Measurements from ENCODE around the gene HSH2D. TPM values are rescaled to one million over a fixed set of nuclear protein-coding genes. Genes with fewer than 3 reads are reported as not detected.
A peak's percentile ranks its signal among the peaks of the same experiment; 100 is the strongest.

HSH2D gene
- total RNA-seq, 1 experiment from 2014 or later: 0.49 TPM

DNA sequence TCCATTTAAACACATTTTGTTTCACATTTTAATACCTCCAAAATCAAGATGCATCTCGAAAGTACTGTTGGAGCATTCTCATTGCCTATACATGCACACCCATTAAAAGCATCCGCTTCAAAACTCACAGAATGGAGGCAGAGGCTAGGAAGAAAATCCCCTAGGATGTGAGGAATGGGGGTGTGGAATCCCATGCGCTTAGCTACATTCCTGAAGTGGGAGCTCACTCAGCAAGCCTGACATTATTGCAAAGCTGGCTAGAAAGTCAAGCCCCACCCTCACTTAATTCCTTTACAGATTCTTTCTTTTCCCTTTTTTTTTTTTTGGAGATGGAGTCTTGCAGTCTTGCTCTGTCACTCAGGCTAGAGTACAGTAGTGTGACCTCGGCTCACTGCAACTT, 37.1 kb downstream of the HSH2D start:
- Mint-ChIP-seq H3K27me3 (ENCODE audit: insufficient read depth, unreplicated experiment) (no peaks in the 10 kb centered on the region), H3K9me3 (ENCODE audit: unreplicated experiment) (no peaks in the 10 kb centered on the region), H3K27ac (ENCODE audit: low read depth, unreplicated experiment) (no peak overlapping the region), H3K4me1 (ENCODE audit: insufficient read depth, unreplicated experiment) (peaks cover 13% of the 10 kb centered on the region), H3K36me3 (ENCODE audit: insufficient read depth, unreplicated experiment) (peaks cover 6% of the 10 kb centered on the region), H3K4me3 (ENCODE audit: unreplicated experiment) (no peak overlapping the region)
- POLR2A ChIA-PET: interaction anchor here (1.2 kb wide), 1 partner anchor 138 kb away, joined by 3 read pairs; no protein-coding TSS in a partner anchor
- intact Hi-C loops (cut with micrococcal nuclease): no loop called here
- no TSS peak for BruUV-seq (replicated peaks)
- DNase-seq (ENCODE audit: unreplicated experiment): no peak
- CTCF ChIA-PET: interaction anchor here (0.7 to 4.4 kb wide), 5 partner anchors 40 to 1376 kb away, joined by 3 to 31 read pairs (median 4); no protein-coding TSS in a partner anchor
- TF ChIP-seq, protein P1, sequence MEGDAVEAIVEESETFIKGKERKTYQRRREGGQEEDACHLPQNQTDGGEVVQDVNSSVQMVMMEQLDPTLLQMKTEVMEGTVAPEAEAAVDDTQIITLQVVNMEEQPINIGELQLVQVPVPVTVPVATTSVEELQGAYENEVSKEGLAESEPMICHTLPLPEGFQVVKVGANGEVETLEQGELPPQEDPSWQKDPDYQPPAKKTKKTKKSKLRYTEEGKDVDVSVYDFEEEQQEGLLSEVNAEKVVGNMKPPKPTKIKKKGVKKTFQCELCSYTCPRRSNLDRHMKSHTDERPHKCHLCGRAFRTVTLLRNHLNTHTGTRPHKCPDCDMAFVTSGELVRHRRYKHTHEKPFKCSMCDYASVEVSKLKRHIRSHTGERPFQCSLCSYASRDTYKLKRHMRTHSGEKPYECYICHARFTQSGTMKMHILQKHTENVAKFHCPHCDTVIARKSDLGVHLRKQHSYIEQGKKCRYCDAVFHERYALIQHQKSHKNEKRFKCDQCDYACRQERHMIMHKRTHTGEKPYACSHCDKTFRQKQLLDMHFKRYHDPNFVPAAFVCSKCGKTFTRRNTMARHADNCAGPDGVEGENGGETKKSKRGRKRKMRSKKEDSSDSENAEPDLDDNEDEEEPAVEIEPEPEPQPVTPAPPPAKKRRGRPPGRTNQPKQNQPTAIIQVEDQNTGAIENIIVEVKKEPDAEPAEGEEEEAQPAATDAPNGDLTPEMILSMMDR (IDR thresholded peaks at IDR 0.05; ENCODE audit: unreplicated experiment): no peak

DNA sequence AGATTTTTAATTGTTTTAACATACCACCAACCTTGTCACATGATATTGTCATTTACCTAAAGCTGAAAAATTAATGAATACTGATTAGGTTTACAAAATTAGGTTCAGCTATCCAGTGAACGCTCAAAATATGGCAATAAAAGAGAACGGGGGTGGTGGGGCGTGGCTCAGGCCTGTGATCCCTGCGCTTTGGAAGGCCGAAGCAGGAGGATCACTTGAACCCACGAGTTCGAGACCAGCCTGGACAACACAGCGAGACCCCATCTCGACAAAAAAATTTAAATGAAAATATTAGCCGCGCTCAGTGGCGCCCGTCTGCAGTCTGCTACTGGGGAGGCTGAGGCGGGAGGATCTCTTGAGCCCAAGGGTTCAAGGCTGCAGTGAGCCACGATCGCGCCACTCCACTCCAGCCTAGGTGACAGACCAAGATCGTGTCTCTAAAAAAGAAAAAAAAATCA, 41.2 kb downstream of the HSH2D start:
- ChIA-PET POLR2A (interaction anchor here (0.5 to 2.8 kb wide), 12 partner anchors 10 to 1387 kb away, joined by 3 to 24 read pairs (median 4); partner anchors contain the start of genes AP1M1, RAB8A and TPM4), CTCF (interaction anchor here (0.6 to 3.2 kb wide), 11 partner anchors 10 to 806 kb away, joined by 3 to 25 read pairs (median 3); partner anchors contain the start of gene AP1M1)
- no peak for DNase-seq (ENCODE audit: unreplicated experiment)
- Mint-ChIP-seq H3K4me1 (ENCODE audit: insufficient read depth, unreplicated experiment) (peaks cover 23% of the 10 kb centered on the region), H3K27me3 (ENCODE audit: insufficient read depth, unreplicated experiment) (no peaks in the 10 kb centered on the region), H3K9me3 (ENCODE audit: unreplicated experiment) (no peaks in the 10 kb centered on the region), H3K36me3 (ENCODE audit: insufficient read depth, unreplicated experiment) (peaks cover 25% of the 10 kb centered on the region), H3K27ac (ENCODE audit: low read depth, unreplicated experiment) (peak overlapping the region; percentile 100), H3K4me3 (ENCODE audit: unreplicated experiment) (peak overlapping the region; percentile 100)
- intact Hi-C loops (cut with micrococcal nuclease): loop anchor here (1.0 kb wide), 4 partner anchors 13 to 555 kb away; partner anchors contain the start of genes AP1M1 and RAB8A
- TF ChIP-seq, protein P1 (IDR thresholded peaks at IDR 0.05; ENCODE audit: unreplicated experiment): no peak
- TSS peak; percentile 81 for BruUV-seq (replicated peaks)

DNA sequence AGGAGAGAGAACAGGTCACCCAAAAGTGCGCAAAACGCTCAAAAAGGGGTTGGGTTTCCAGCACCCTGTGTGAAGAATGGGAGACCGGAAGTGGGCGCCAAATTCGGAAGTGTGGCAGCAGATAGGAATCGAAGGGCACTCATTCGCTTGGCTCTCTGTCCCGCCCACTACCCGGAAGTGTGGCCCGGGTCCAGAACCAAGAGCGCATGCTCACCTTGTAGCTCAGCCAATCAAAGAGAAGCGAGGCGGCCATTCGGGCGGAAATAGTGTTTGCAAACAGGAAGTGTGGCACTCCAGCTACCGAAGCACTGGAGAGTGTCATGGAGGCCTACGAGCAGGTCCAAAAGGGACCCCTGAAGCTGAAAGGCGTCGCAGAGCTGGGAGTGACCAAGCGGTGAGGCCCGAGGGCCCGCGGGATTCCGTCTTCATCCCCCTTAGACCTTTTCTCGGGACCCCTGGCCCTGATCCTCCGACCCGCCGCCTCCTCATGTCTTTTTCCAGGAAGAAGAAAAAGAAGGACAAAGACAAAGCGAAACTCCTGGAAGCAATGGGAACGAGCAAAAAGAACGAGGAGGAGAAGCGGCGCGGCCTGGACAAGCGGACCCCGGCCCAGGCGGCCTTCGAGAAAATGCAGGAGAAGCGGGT, 41.8 kb downstream of the HSH2D start, which contains the start of gene FAM32A:
Gene FAM32A, plus strand, starts transcription at position 288 of the 645 bp plus-strand sequence. Its CDS starts 33 bp downstream, at position 321.
- peaks cover 22% of the 10 kb centered on the region for H3K4me1 Mint-ChIP-seq (ENCODE audit: insufficient read depth, unreplicated experiment)
- H3K27me3 Mint-ChIP-seq (ENCODE audit: insufficient read depth, unreplicated experiment): no peaks in the 10 kb centered on the region
- POLR2A ChIA-PET: interaction anchor here (0.5 to 2.8 kb wide), 14 partner anchors 10 to 1387 kb away, joined by 3 to 24 read pairs (median 4); partner anchors contain the start of genes AP1M1, RAB8A and TPM4

More for the DNA sequence above, 41.8 kb downstream of the HSH2D start, which contains the start of gene FAM32A:
- no TSS peak for BruUV-seq (replicated peaks)
- CTCF ChIA-PET: interaction anchor here (0.5 to 3.2 kb wide), 17 partner anchors 9 to 806 kb away, joined by 3 to 25 read pairs (median 3); partner anchors contain the start of gene AP1M1
- TF ChIP-seq, protein P1 (IDR thresholded peaks at IDR 0.05; ENCODE audit: unreplicated experiment): no peak
- DNase-seq (ENCODE audit: unreplicated experiment): peak; percentile 100
- intact Hi-C loops (cut with micrococcal nuclease): loop anchor here (1.0 kb wide), 4 partner anchors 12 to 556 kb away; partner anchors contain the start of genes AP1M1 and RAB8A
- H3K27ac Mint-ChIP-seq (ENCODE audit: low read depth, unreplicated experiment): peak within 1 kb of the TSS; percentile 100
- peaks cover 30% of the 10 kb centered on the region for H3K36me3 Mint-ChIP-seq (ENCODE audit: insufficient read depth, unreplicated experiment)
- peak within 1 kb of the TSS; percentile 100 for H3K4me3 Mint-ChIP-seq (ENCODE audit: unreplicated experiment)
- H3K9me3 Mint-ChIP-seq (ENCODE audit: unreplicated experiment): no peaks in the 10 kb centered on the region

All from MCF 10A (cell line).